ENCODE data around the gene ATF4. TPM values are rescaled to one million over a fixed set of nuclear protein-coding genes. Genes with fewer than 3 reads are reported as not detected.

Gene ATF4
- total RNA-seq, 1 experiment from 2014 or later: 488 TPM

GRCh38 chr22:39477542-39477941 lies 42.8 kb upstream of the ATF4 start:
- Histone ChIP-seq H3K4me1 (replicated peaks; ENCODE audit: insufficient read depth) (peaks cover 12% of the 10 kb centered on the region; the same call in 1 of the 2 replicates), H3K9me3 (ENCODE audit: insufficient read depth, low read depth) (no peaks in the 10 kb centered on the region), H3K4me2 (no peak overlapping the region), H3K9me2 (ENCODE audit: insufficient read depth) (no peaks in the 10 kb centered on the region), H3K27ac (no peak overlapping the region), H3K4me3 (no peak overlapping the region), H3F3A (ENCODE audit: insufficient read depth, low read depth) (no peaks in the 10 kb centered on the region; the same call in 1 of the 2 replicates), H2AFZ (no peak overlapping the region), H3K79me2 (ENCODE audit: low read depth) (no peaks in the 10 kb centered on the region), H3K27me3 (ENCODE audit: insufficient read depth, low read depth) (peaks cover 23% of the 10 kb centered on the region), H4K20me1 (ENCODE audit: insufficient read depth) (peaks cover 4% of the 10 kb centered on the region; the same call in 1 of the 2 replicates), H3K36me3 (ENCODE audit: low read depth) (no peaks in the 10 kb centered on the region)
- POLR2A ChIA-PET (ENCODE audit: unreplicated experiment): no interaction called here
- DNase-seq: no peak
- CTCF ChIA-PET: interaction anchor here (1.2 kb wide), 1 partner anchor 41 kb away, joined by 4 read pairs; no protein-coding TSS in a partner anchor
- no TSS peak for BruUV-seq (replicated peaks)
- no peak for TF ChIP-seq CTCF (conservative IDR thresholded peaks at IDR 0.05)
- no peak for TF ChIP-seq EZH2 (IDR thresholded peaks at IDR 0.05; ENCODE audit: low read depth)
- intact Hi-C loops (cut with micrococcal nuclease; ENCODE audit: unreplicated experiment): no loop called here

DNA sequence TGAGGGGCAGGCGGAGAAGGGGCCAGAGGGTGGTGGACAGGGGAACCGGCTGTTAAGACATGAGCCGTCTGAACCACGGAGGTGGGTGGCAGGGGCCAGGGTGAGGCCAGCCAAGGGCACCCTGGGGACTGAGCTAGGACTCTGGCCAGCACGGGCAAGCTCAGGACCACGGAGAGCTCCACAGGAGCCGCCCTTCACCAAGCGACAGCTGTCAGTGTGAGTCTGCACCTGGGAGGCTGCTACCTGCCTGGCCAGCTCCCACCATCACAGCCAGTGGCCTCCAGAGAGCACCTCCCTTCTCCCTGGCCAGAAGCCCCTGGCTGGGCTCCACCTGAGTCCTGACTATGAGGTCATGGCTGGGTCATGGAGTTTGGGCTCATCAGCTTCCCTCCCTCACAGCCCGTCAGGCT lies 41.9 kb upstream of the ATF4 start:
- H2AFZ ChIP-seq: no peak overlapping the region
- H3F3A ChIP-seq (ENCODE audit: insufficient read depth, low read depth): no peaks in the 10 kb centered on the region; the same call in 1 of the 2 replicates
- intact Hi-C loops (cut with micrococcal nuclease; ENCODE audit: unreplicated experiment): no loop called here
- H4K20me1 ChIP-seq (ENCODE audit: insufficient read depth): peaks cover 4% of the 10 kb centered on the region; the same call in 1 of the 2 replicates
- no peaks in the 10 kb centered on the region for H3K79me2 ChIP-seq (ENCODE audit: low read depth)
- no peak overlapping the region for H3K4me3 ChIP-seq
- 0 out of 2 replicates have a peak, but pooled peaks cover 9% of the 10 kb centered on the region for H3K4me1 ChIP-seq (replicated peaks; ENCODE audit: insufficient read depth)
- DNase-seq: peak; percentile 63 to 76
- TF ChIP-seq CTCF (conservative IDR thresholded peaks at IDR 0.05): no peak
- TF ChIP-seq EZH2 (IDR thresholded peaks at IDR 0.05; ENCODE audit: low read depth): no peak
- H3K36me3 ChIP-seq (ENCODE audit: low read depth): no peaks in the 10 kb centered on the region
- H3K27ac ChIP-seq: no peak overlapping the region
- H3K27me3 ChIP-seq (ENCODE audit: insufficient read depth, low read depth): peaks cover 23% of the 10 kb centered on the region
- H3K4me2 ChIP-seq: no peak overlapping the region
- ChIA-PET CTCF (interaction anchor here (1.2 kb wide), 1 partner anchor 41 kb away, joined by 4 read pairs; no protein-coding TSS in a partner anchor), POLR2A (ENCODE audit: unreplicated experiment) (interaction anchor here (0.6 kb wide), 2 partner anchors 264 to 561 kb away, joined by 3 read pairs; no protein-coding TSS in a partner anchor)
- H3K9me2 ChIP-seq (ENCODE audit: insufficient read depth): no peaks in the 10 kb centered on the region
- no TSS peak for BruUV-seq (replicated peaks)
- no peaks in the 10 kb centered on the region for H3K9me3 ChIP-seq (ENCODE audit: insufficient read depth, low read depth)

GRCh38 chr22:39479254-39479653 lies 41.1 kb upstream of the ATF4 start:
- ChIA-PET CTCF (no interaction called here), POLR2A (ENCODE audit: unreplicated experiment) (no interaction called here)
- BruUV-seq (replicated peaks): no TSS peak
- intact Hi-C loops (cut with micrococcal nuclease; ENCODE audit: unreplicated experiment): no loop called here
- H3K4me1 ChIP-seq (replicated peaks; ENCODE audit: insufficient read depth): 0 out of 2 replicates have a peak, but pooled peaks cover 6% of the 10 kb centered on the region
- peaks cover 4% of the 10 kb centered on the region; the same call in 1 of the 2 replicates for H4K20me1 ChIP-seq (ENCODE audit: insufficient read depth)
- no peak overlapping the region for H3K27ac ChIP-seq
- H3K4me3 ChIP-seq: no peak overlapping the region
- no peak overlapping the region for H3K4me2 ChIP-seq
- H3F3A ChIP-seq (ENCODE audit: insufficient read depth, low read depth): no peaks in the 10 kb centered on the region; the same call in 1 of the 2 replicates
- TF ChIP-seq EZH2 (IDR thresholded peaks at IDR 0.05; ENCODE audit: low read depth) (no peak), CTCF (conservative IDR thresholded peaks at IDR 0.05) (no peak)
- H2AFZ ChIP-seq: no peak overlapping the region
- H3K36me3 ChIP-seq (ENCODE audit: low read depth): no peaks in the 10 kb centered on the region
- no peaks in the 10 kb centered on the region for H3K79me2 ChIP-seq (ENCODE audit: low read depth)
- H3K27me3 ChIP-seq (ENCODE audit: insufficient read depth, low read depth): peaks cover 31% of the 10 kb centered on the region
- no peak for DNase-seq
- H3K9me2 ChIP-seq (ENCODE audit: insufficient read depth): no peaks in the 10 kb centered on the region
- H3K9me3 ChIP-seq (ENCODE audit: insufficient read depth, low read depth): no peaks in the 10 kb centered on the region

Measured in PC-9 (cell line).